Lower lobe of right lung (tissue), 2 donors: Measurements from ENCODE around the gene LDLRAD4. TPM values are rescaled to one million over a fixed set of nuclear protein-coding genes. Genes with fewer than 3 reads are reported as not detected.

Experiments used
- ATAC-seq, 2 donors: fragments of 200-7000 bp; cut with Tn5 transposase; one replicate each; pipeline ENCODE4 v1.9.1; 2020 to 2022; ENCODE audit warnings: mild to moderate bottlenecking in 2 of 2, moderate library complexity in 2 of 2
- DNase-seq: peaks from one replicate; pipeline ENCODE4 v3.0.0-alpha.2; 2020
- H3K27ac ChIP-seq: fragments of 200-600 bp; one replicate; pipeline ENCODE4 v1.8.0; 2022
- H3K27me3 ChIP-seq: fragments of 200-600 bp; one replicate; pipeline ENCODE4 v1.8.0; 2022; ENCODE audit warnings: low read depth
- H3K36me3 ChIP-seq: fragments of 200-600 bp; one replicate; pipeline ENCODE4 v1.8.0; 2022; ENCODE audit warnings: mild to moderate bottlenecking
- H3K4me1 ChIP-seq: fragments of 200-600 bp; one replicate; pipeline ENCODE4 v1.8.0; 2022
- H3K4me3 ChIP-seq: fragments of 200-600 bp; one replicate; pipeline ENCODE4 v1.8.0; 2022; ENCODE audit warnings: mild to moderate bottlenecking
- H3K9me3 ChIP-seq: fragments of 200-600 bp; one replicate; pipeline ENCODE4 v1.8.0; 2022
- intact Hi-C: fragments of 100-400 bp; cut with DNase I; formaldehyde crosslinking; loops from one replicate; pipeline ENCODE4 v1.11.0; 2022
- total RNA-seq: library from RNA; stranded (reverse); fragmentation: NEBNext Ultra II Directional; extraction: Animal tissue kit (Norgen Biotek cat#: 25700); gene quantifications from one replicate; pipeline ENCODE4 v1.2.1, GENCODE V29; 2021
- TF ChIP-seq, protein P1 (sequence below): fragments of 200-600 bp; IDR thresholded peaks from one replicate; pipeline ENCODE4 v1.8.0; 2022; ENCODE audit warnings: antibody characterized with exemption, mild to moderate bottlenecking
- donor health status: DM: no; HTN: yes; CAD: no; lungs with severe emphysema.

LDLRAD4 gene
- total RNA-seq, 1 donor from 2014 or later = 24.6 TPM

DNA sequence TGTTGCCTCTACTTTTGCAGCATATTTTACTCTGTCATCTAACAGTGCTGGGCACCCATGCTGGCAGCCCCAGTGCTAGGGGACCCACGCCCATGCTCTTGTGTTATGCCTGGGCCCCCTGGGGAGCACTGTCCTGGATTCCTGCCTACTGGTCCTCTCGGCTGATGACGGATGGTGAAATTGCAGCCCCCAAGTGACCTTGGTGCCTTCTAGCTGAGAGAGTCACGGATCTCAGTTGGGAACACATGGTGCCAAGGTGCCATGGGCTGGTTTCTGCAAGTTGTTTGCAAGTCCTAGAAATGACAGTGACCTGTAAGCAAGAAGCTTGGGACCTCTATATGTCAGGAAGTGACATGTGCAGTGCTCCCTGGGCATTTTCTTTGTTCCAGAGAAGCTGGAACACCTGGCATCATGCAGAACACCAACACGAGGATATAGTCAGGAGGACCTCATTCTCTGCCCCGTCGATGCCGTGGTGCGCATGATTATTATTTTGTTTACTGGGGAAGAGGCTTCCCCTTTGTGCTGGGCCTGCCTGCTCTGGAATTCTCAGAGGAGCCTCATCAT is 187.6 kb downstream of the LDLRAD4 start:
- H3K9me3 ChIP-seq = no peaks in the 10 kb centered on the region
- no peaks in the 10 kb centered on the region for H3K27me3 ChIP-seq
- DNase-seq (no peak), ATAC-seq (no peak)
- H3K36me3 ChIP-seq = no peaks in the 10 kb centered on the region
- TF ChIP-seq, protein P1, sequence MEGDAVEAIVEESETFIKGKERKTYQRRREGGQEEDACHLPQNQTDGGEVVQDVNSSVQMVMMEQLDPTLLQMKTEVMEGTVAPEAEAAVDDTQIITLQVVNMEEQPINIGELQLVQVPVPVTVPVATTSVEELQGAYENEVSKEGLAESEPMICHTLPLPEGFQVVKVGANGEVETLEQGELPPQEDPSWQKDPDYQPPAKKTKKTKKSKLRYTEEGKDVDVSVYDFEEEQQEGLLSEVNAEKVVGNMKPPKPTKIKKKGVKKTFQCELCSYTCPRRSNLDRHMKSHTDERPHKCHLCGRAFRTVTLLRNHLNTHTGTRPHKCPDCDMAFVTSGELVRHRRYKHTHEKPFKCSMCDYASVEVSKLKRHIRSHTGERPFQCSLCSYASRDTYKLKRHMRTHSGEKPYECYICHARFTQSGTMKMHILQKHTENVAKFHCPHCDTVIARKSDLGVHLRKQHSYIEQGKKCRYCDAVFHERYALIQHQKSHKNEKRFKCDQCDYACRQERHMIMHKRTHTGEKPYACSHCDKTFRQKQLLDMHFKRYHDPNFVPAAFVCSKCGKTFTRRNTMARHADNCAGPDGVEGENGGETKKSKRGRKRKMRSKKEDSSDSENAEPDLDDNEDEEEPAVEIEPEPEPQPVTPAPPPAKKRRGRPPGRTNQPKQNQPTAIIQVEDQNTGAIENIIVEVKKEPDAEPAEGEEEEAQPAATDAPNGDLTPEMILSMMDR = no peak
- H3K4me1 ChIP-seq = no peaks in the 10 kb centered on the region
- H3K27ac ChIP-seq = no peak overlapping the region
- no peak overlapping the region for H3K4me3 ChIP-seq
- intact Hi-C loops = no loop called here

DNA sequence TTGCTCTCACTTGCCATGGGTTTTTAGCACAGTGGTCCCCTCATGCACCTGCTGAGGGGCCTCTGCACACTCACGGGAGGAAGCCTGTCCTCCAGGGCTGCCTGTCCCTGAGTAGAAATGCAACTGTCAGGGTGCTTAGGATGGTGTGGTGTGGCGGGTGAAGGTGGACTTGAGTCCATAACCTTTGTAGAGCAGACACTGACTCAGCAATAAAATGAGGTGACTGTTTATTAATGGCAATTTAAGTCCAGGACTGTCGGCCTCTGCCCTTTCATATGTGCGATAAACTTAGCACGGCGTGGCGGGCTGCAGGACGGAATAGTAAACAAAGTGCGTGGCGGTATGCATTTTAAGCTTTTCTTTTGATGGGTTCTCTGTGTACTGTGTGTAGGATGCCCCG is 188.2 kb downstream of the LDLRAD4 start:
- H3K4me3 ChIP-seq = no peak overlapping the region
- H3K4me1 ChIP-seq = no peaks in the 10 kb centered on the region
- ATAC-seq (no peak), DNase-seq (no peak)
- TF ChIP-seq, protein P1 = no peak
- H3K27me3 ChIP-seq = no peaks in the 10 kb centered on the region
- H3K27ac ChIP-seq = no peak overlapping the region
- H3K36me3 ChIP-seq = no peaks in the 10 kb centered on the region
- intact Hi-C loops = no loop called here
- H3K9me3 ChIP-seq = no peaks in the 10 kb centered on the region

- no peaks in the 10 kb centered on the region for H3K4me1 ChIP-seq
- H3K9me3 ChIP-seq = no peaks in the 10 kb centered on the region
- no peak overlapping the region for H3K4me3 ChIP-seq
- no peaks in the 10 kb centered on the region for H3K27me3 ChIP-seq
- H3K36me3 ChIP-seq = no peaks in the 10 kb centered on the region
- no peak overlapping the region for H3K27ac ChIP-seq
- DNase-seq (no peak), ATAC-seq (no peak)
- TF ChIP-seq, protein P1 = no peak
- intact Hi-C loops = no loop called here
Observed at GRCh38 chr18:13407484-13407883, 188.9 kb downstream of the LDLRAD4 start.

GRCh38 chr18:13409026-13409425 is 190.5 kb downstream of the LDLRAD4 start:
- H3K9me3 ChIP-seq = no peaks in the 10 kb centered on the region
- ATAC-seq = no peak
- intact Hi-C loops = no loop called here
- no peaks in the 10 kb centered on the region for H3K27me3 ChIP-seq
- no peak for DNase-seq
- TF ChIP-seq, protein P1 = no peak
- H3K4me3 ChIP-seq = no peak overlapping the region
- no peaks in the 10 kb centered on the region for H3K4me1 ChIP-seq
- H3K36me3 ChIP-seq = no peaks in the 10 kb centered on the region
- H3K27ac ChIP-seq = no peak overlapping the region

DNA sequence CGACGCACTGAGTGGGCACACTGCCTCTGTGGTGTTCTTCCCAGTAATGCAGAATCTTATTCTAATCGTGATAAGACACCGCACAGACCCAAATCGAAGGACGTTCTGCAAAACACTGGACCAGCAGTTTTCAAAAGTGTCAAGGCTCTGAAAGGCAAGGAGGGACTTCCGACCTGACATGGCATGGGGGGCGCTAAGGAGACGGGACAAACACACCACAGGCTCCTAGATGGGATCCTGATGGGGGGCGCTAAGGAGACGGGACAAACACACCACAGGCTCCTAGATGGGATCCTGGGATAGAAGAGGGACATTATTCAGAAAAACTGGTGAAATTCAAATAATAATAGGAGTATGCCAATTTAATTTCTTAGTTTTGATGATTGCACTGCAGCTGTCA is 191.4 kb downstream of the LDLRAD4 start:
- H3K4me1 ChIP-seq = no peaks in the 10 kb centered on the region

More for the DNA sequence above, 191.4 kb downstream of the LDLRAD4 start:
- DNase-seq (no peak), ATAC-seq (no peak)
- intact Hi-C loops = no loop called here
- Histone ChIP-seq H3K9me3 (no peaks in the 10 kb centered on the region), H3K4me3 (no peak overlapping the region), H3K27ac (no peak overlapping the region), H3K27me3 (no peaks in the 10 kb centered on the region), H3K36me3 (no peaks in the 10 kb centered on the region)
- TF ChIP-seq, protein P1 = no peak
